ENCODE results near the gene CMTR1. TPM values are rescaled to one million over a fixed set of nuclear protein-coding genes. Genes with fewer than 3 reads are reported as not detected.

Gene CMTR1
- total RNA-seq, 3 donors from 2014 or later, result 31.4 to 35.7 (median 32.4) TPM

DNA sequence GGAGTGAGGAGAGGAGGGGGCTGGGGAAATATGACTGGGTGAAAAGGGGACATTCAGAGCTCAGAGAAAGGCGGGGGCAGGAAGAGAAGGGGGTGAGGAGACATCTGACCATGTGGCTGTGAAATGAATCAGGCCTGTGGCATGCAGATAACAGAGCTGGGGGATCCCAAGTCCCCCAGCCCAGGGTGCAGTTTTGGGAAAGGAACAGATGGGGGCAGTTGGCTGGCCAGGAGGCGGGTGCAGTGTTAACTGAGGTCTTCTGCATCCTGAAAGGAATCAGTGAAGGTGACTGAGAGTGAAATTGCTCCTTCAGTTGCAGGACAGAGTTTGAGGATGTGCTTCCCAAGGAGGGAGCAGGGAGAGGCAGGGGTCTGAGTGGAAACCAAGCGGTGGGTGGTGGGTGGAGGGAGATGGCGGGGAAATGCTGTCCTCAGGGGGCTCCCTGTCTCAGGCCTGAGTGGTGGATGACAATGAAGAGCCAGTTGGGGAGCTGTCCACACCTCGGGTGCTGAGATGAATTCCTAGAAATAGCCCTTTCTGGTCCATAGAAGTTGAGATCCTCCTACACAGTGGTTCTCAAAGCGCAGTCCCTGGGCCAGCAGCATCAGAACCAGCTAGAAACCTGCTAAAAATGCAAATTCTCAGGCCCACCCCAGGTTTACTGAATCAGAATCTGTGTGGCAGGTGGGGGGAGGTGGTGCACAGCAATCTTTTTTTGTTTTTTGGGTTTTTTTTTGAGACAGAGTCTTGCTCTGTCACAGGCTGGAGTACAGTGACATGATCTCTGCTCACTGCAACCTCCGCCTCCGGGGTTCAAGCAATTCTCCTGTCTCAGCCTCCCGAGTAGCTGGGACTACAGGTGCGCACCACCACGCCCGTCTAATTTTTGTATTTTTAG lies 92.7 kb downstream of the CMTR1 start:
- intact Hi-C loops (cut with DNase I; ENCODE audit: low total_unique reads), result no loop called here
- Histone ChIP-seq H3K4me1 (no peaks in the 10 kb centered on the region), H3K27ac (no peak overlapping the region), H3K9me3 (no peaks in the 10 kb centered on the region), H3K36me3 (no peaks in the 10 kb centered on the region), H3K4me3 (no peak overlapping the region), H3K27me3 (peaks cover 0 to 16% of the 10 kb centered on the region in 2 donors)
- TF ChIP-seq POLR2A (IDR thresholded peaks at IDR 0.05), result no peak
- no peak for TF ChIP-seq POLR2AphosphoS5 (IDR thresholded peaks at IDR 0.05)
- TF ChIP-seq, protein P1, sequence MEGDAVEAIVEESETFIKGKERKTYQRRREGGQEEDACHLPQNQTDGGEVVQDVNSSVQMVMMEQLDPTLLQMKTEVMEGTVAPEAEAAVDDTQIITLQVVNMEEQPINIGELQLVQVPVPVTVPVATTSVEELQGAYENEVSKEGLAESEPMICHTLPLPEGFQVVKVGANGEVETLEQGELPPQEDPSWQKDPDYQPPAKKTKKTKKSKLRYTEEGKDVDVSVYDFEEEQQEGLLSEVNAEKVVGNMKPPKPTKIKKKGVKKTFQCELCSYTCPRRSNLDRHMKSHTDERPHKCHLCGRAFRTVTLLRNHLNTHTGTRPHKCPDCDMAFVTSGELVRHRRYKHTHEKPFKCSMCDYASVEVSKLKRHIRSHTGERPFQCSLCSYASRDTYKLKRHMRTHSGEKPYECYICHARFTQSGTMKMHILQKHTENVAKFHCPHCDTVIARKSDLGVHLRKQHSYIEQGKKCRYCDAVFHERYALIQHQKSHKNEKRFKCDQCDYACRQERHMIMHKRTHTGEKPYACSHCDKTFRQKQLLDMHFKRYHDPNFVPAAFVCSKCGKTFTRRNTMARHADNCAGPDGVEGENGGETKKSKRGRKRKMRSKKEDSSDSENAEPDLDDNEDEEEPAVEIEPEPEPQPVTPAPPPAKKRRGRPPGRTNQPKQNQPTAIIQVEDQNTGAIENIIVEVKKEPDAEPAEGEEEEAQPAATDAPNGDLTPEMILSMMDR (IDR thresholded peaks at IDR 0.05), result no peak
- DNase-seq (ENCODE audit: low spot score in 2 of 2), result no peak

DNA sequence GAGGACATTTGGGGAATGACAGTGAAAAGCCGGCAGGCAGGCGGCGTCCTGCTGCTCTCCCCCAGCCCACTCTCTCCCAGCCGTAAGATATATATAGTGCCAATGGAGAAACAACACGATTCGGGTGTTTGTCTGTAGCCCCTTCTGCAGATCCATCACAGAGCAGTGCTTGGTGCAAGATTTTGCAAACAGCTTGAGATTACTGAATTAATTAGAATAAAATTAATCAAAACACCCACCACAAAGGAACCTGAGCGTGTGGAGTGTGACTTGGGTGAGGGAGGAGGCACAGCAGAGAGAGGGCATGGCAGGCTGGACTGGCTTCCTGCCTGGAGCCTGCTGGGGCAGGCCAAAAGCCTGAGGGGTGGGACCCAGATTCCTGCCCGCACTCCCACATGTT lies 95.5 kb downstream of the CMTR1 start:
- DNase-seq (ENCODE audit: low spot score in 2 of 2), result no peak
- TF ChIP-seq, protein P1 (IDR thresholded peaks at IDR 0.05), result no peak
- TF ChIP-seq POLR2AphosphoS5 (IDR thresholded peaks at IDR 0.05) (no peak), POLR2A (IDR thresholded peaks at IDR 0.05) (no peak)
- Histone ChIP-seq H3K4me1 (no peaks in the 10 kb centered on the region), H3K27ac (no peak overlapping the region), H3K4me3 (no peak overlapping the region), H3K27me3 (peaks cover 0 to 33% of the 10 kb centered on the region in 2 donors), H3K36me3 (no peaks in the 10 kb centered on the region), H3K9me3 (no peaks in the 10 kb centered on the region)
- intact Hi-C loops (cut with DNase I; ENCODE audit: low total_unique reads), result loop anchor here (2.0 kb wide), 1 partner anchor 66 kb away; no protein-coding TSS in a partner anchor

DNA sequence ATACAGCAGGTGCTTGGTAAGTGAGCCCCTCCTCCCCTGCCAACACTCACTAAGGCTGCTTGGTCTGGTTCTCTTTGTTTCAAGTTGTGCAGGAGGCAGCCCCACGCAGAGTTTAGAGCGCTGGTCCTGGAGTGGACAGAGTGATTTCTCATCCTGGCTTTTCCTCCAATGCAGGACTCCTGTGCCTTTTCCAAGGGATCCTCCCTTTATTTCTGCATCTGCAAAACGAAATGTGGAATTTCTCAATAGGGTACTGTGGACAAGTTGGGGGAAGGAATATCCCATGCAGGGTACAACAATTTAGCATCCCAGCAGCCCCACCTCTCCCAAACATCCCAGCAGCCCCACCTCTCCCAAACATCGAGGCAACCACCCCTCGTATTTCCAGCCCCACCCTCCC lies 97.3 kb downstream of the CMTR1 start:
- DNase-seq (ENCODE audit: low spot score in 2 of 2), result no peak
- no peaks in the 10 kb centered on the region for H3K4me1 ChIP-seq
- no peaks in the 10 kb centered on the region for H3K9me3 ChIP-seq
- TF ChIP-seq POLR2AphosphoS5 (IDR thresholded peaks at IDR 0.05) (no peak), POLR2A (IDR thresholded peaks at IDR 0.05) (no peak)
- TF ChIP-seq, protein P1 (IDR thresholded peaks at IDR 0.05), result no peak
- no peak overlapping the region for H3K27ac ChIP-seq
- no peaks in the 10 kb centered on the region for H3K36me3 ChIP-seq
- peaks cover 0 to 47% of the 10 kb centered on the region in 2 donors for H3K27me3 ChIP-seq
- intact Hi-C loops (cut with DNase I; ENCODE audit: low total_unique reads), result no loop called here
- no peak overlapping the region for H3K4me3 ChIP-seq

DNA sequence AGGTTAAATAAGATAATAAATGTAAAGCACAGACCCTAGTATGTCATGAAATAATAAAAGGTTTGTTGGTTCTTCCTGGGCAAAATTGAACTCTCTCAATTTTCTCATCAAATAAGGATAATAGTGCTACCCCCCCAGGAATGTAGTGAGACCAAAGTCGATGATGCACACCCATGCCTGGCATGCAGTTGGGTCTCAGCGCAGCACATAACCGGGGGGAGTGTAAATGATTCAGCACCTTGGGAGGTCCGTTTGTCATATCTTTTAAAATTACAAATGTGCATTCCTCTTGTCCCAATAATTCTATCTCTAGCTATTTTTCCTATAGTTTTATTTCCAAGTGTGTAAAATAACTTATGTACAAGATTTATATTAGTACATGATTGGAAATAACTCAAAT lies 98.0 kb downstream of the CMTR1 start:
- Histone ChIP-seq H3K4me3 (no peak overlapping the region), H3K27ac (no peak overlapping the region), H3K9me3 (no peaks in the 10 kb centered on the region), H3K36me3 (no peaks in the 10 kb centered on the region), H3K4me1 (peaks cover 0 to 6% of the 10 kb centered on the region in 2 donors), H3K27me3 (peaks cover 0 to 54% of the 10 kb centered on the region in 2 donors)
- intact Hi-C loops (cut with DNase I; ENCODE audit: low total_unique reads), result no loop called here
- DNase-seq (ENCODE audit: low spot score in 2 of 2), result no peak
- TF ChIP-seq, protein P1 (IDR thresholded peaks at IDR 0.05), result no peak
- no peak for TF ChIP-seq POLR2AphosphoS5 (IDR thresholded peaks at IDR 0.05)
- TF ChIP-seq POLR2A (IDR thresholded peaks at IDR 0.05), result no peak

Other genes starting within 250 kb of the CMTR1 start
- gene TBC1D22B, start 175.4 kb upstream of the CMTR1 start, total RNA-seq, result 10 to 100 TPM in 1 of 3 donors, 1 to 10 TPM in 2; 5.8 to 12.4 (median 8.8) TPM
- gene TMEM217, start 175.1 kb upstream of the CMTR1 start, total RNA-seq, result 1 to 10 TPM in 1 of 3 donors, under 1 TPM in 1, not detected in 1; 0.66 to 1.0 TPM
- 10 to 100 TPM in 2 of 3 donors, 1 to 10 TPM in 1; 7.8 to 16.0 (median 12.8) TPM for gene RNF8, start 79.2 kb upstream of the CMTR1 start, total RNA-seq
- 10 to 100 TPM; 14.1 to 39.3 (median 14.8) TPM for gene CCDC167, start 66.7 kb downstream of the CMTR1 start, total RNA-seq

All from breast epithelium (tissue), 4 donors.